ENCODE data around the gene SLC25A41. TPM values are rescaled to one million over a fixed set of nuclear protein-coding genes. Genes with fewer than 3 reads are reported as not detected.
"Not testable (repeated sequence)": the region's sequence is repeated elsewhere in the genome, so short reads cannot be mapped to it uniquely, and the experiment has no call there.

SLC25A41 gene
- total RNA-seq, 4 donors from 2014 or later, result 0.52 TPM; not detected in 3

DNA sequence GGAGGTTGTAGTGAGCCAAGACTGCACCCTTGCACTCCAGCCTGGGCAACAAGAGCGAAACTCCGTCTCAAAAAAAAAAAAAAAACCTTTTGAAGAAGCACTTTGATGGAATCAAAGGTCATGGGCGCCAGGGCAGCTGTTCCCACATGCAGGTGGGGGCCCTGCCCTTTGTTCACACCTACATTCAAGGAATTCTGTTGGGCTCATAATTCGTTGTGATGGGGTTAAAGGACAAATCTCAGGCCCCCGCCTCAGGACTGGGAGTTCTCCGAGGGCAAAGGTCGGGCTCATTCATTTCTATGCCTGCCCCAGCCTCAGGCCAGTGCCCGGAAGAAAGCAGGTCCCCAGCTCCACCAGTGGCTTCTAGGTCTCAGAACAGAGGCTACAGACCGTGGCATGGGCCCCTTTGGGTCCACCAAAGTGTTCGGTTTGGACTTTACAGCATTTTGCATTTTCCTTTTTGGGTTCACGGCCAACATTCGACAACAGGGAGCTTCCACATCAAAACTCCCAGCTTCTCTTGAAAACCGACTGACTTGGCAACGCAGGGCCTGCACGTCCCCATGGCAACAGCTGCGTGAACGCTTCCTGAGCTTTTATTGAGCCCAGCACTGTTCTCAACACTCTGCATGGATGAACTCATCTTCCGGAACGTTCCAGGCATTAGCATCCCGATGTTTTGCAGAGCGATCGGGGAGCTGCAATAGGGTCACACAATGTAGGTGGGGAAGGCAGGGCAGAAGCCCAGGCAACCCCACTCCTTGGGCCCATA, 30.5 kb downstream of the SLC25A41 start:
- no peaks in the 10 kb centered on the region for H3K36me3 ChIP-seq
- no peak overlapping the region for H3K4me3 ChIP-seq
- DNase-seq, result no peak
- TF ChIP-seq POLR2A (IDR thresholded peaks at IDR 0.05) (no peak), CTCF (IDR thresholded peaks at IDR 0.05) (no peak)
- intact Hi-C loops (cut with DNase I; ENCODE audit: low total_unique reads), result no loop called here
- H3K27ac ChIP-seq, result no peak overlapping the region
- H3K9me3 ChIP-seq, result no peaks in the 10 kb centered on the region
- no peaks in the 10 kb centered on the region for H3K4me1 ChIP-seq
- no peaks in the 10 kb centered on the region for H3K27me3 ChIP-seq

GRCh38 chr19:6402058-6402457, 31.5 kb downstream of the SLC25A41 start:
- Histone ChIP-seq H3K4me3 (no peak overlapping the region), H3K27me3 (no peaks in the 10 kb centered on the region), H3K27ac (no peak overlapping the region), H3K36me3 (no peaks in the 10 kb centered on the region), H3K4me1 (no peaks in the 10 kb centered on the region), H3K9me3 (no peaks in the 10 kb centered on the region)
- TF ChIP-seq CTCF (IDR thresholded peaks at IDR 0.05), result no peak
- no peak for TF ChIP-seq POLR2A (IDR thresholded peaks at IDR 0.05)
- no peak for DNase-seq
- intact Hi-C loops (cut with DNase I; ENCODE audit: low total_unique reads), result no loop called here

GRCh38 chr19:6400062-6400944, 33.3 kb downstream of the SLC25A41 start:
- H3K4me1 ChIP-seq; H3K4me3 ChIP-seq; intact Hi-C loops (cut with DNase I; ENCODE audit: low total_unique reads); H3K27ac ChIP-seq; H3K27me3 ChIP-seq; DNase-seq; H3K9me3 ChIP-seq; H3K36me3 ChIP-seq: not testable (repeated sequence)

- Histone ChIP-seq H3K27me3 (no peaks in the 10 kb centered on the region), H3K36me3 (no peaks in the 10 kb centered on the region), H3K9me3 (no peaks in the 10 kb centered on the region), H3K4me1 (peaks cover 0 to 8% of the 10 kb centered on the region in 2 donors), H3K4me3 (no peak overlapping the region), H3K27ac (no peak overlapping the region)
- intact Hi-C loops (cut with DNase I; ENCODE audit: low total_unique reads), result no loop called here
- DNase-seq, result no peak
- TF ChIP-seq POLR2A (IDR thresholded peaks at IDR 0.05) (no peak), CTCF (IDR thresholded peaks at IDR 0.05) (no peak)
These were observed 37.3 kb downstream of the SLC25A41 start for GRCh38 chr19:6396305-6396704.

DNA sequence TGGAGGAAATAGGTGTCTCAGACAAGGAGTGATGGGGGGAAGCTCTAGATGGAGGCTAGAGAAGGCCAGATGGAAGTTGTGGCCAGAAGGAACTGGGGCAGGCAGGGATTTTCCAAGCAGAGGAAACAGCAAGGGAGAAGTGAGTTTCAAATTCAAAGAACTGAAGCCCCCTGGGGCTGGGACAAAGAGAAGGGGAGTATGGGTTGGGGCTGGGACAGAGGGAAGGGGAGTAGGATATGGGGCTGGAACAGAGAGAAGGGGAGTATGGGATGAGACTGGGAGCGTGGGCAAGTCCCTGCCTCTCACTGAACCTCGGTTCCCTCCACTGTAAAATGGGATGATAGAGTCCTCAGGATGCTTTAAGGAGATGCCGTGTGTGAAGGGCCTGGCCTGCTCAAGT, 38.7 kb downstream of the SLC25A41 start:
- TF ChIP-seq CTCF (IDR thresholded peaks at IDR 0.05) (no peak), POLR2A (IDR thresholded peaks at IDR 0.05) (no peak)
- Histone ChIP-seq H3K4me1 (peaks cover 0 to 8% of the 10 kb centered on the region in 2 donors), H3K4me3 (no peak overlapping the region), H3K9me3 (no peaks in the 10 kb centered on the region), H3K27me3 (no peaks in the 10 kb centered on the region), H3K36me3 (no peaks in the 10 kb centered on the region), H3K27ac (no peak overlapping the region)
- no peak for DNase-seq
- intact Hi-C loops (cut with DNase I; ENCODE audit: low total_unique reads), result no loop called here
